Endothelial cell of umbilical vein (primary cell): ENCODE data around the gene SEPTIN7. TPM values are rescaled to one million over a fixed set of nuclear protein-coding genes. Genes with fewer than 3 reads are reported as not detected.
A peak's percentile ranks its signal among the peaks of the same experiment; 100 is the strongest.

Experiments used
- BruUV-seq: library from RNA; stranded (reverse); fragments of 400-500 nt; replicated peaks from 2 replicates; lab custom pipeline; 2021; lab: Mats Ljungman, UMichigan
- CTCF ChIA-PET: fragments of 300-600, 350-600 bp; sonication (Branson Sonifier 250); formaldehyde crosslinking; loops from one replicate; lab custom pipeline; 2021; ENCODE audit warnings: antibody characterized with exemption, inconsistent platforms; lab: Charles Lee
- POLR2A ChIA-PET: fragments of 300-600, 350-600 bp; sonication (Branson Sonifier 250); formaldehyde crosslinking; loops from one replicate; lab custom pipeline; 2021; ENCODE audit warnings: antibody characterized with exemption, inconsistent platforms; lab: Charles Lee
- DNase-seq: peaks from one replicate; pipeline ENCODE4 v3.0.0-alpha.2; 2011; ENCODE audit warnings: low read depth, low spot score
- FAIRE-seq: peaks from 2 replicates; lab custom pipeline; 2011; peaks lifted over from hg19 to GRCh38; lab: Jason Lieb, UNC
- H2AFZ ChIP-seq: 2 replicates; pipeline ENCODE4 v1.6.0; 2012; ENCODE audit warnings: low read depth, low read length, control low read depth, inconsistent platforms
- H3K27ac ChIP-seq: 2 replicates; pipeline ENCODE4 v1.5.1; 2011; ENCODE audit warnings: low read depth, mild to moderate bottlenecking, control low read depth, low read length, moderate library complexity; ENCODE audit not compliant: insufficient read depth
- H3K27me3 ChIP-seq, 2 experiments: 2 replicates each; pipeline versions ENCODE4 v1.6.0 to v1.6.1; 2011; ENCODE audit warnings: low read length in 2 of 2, mixed read lengths in 1 of 2; ENCODE audit not compliant: control insufficient read depth in 2 of 2, insufficient read depth in 2 of 2
- H3K36me3 ChIP-seq, 2 experiments: 2 replicates in 1 of 2; 3 replicates in 1 of 2; pipeline ENCODE4 v1.5.1; 2011; ENCODE audit warnings: low read length in 2 of 2, mild to moderate bottlenecking in 1 of 2, moderate library complexity in 1 of 2; ENCODE audit not compliant: control insufficient read depth in 2 of 2, insufficient read depth in 2 of 2; ENCODE audit errors: extremely low read depth in 1 of 2
- H3K4me1 ChIP-seq: 3 replicates; pipeline ENCODE4 v1.5.1; 2011; ENCODE audit warnings: mild to moderate bottlenecking, low read length; ENCODE audit not compliant: control insufficient read depth, insufficient read depth; ENCODE audit errors: extremely low read depth
- H3K4me2 ChIP-seq: 2 replicates; pipeline ENCODE4 v1.6.1; 2011; ENCODE audit warnings: low read length, control low read depth, mixed read lengths; ENCODE audit not compliant: insufficient read depth
- H3K4me3 ChIP-seq, 3 experiments: fragments of 200-600 bp in 1 of 3; sonication (generic), shearing (Covaris generic) in 1 of 3; replicated peaks in 1 of 3; 2 replicates each; pipeline ENCODE4 v1.5.1; 2011 to 2016; ENCODE audit warnings: control low read depth in 3 of 3, low read length in 3 of 3, mild to moderate bottlenecking in 2 of 3, inconsistent platforms in 1 of 3, low read depth in 1 of 3, moderate library complexity in 1 of 3; ENCODE audit not compliant: insufficient read depth in 1 of 3
- H3K79me2 ChIP-seq: 2 replicates; pipeline ENCODE4 v1.6.0; 2012; ENCODE audit warnings: low read length, inconsistent platforms; ENCODE audit not compliant: control insufficient read depth, insufficient read depth
- H3K9ac ChIP-seq: replicated peaks from 2 replicates; pipeline ENCODE3; 2011; ENCODE audit warnings: low read length, control low read depth; ENCODE audit not compliant: insufficient read depth; ENCODE audit errors: extremely low read depth
- H3K9me1 ChIP-seq: replicated peaks from 3 replicates; pipeline ENCODE4 v1.6.0; 2011; ENCODE audit warnings: mild to moderate bottlenecking, low read length; ENCODE audit not compliant: control insufficient read depth, insufficient read depth; ENCODE audit errors: extremely low read depth
- H3K9me3 ChIP-seq: replicated peaks from 2 replicates; pipeline ENCODE4 v1.5.1; 2012; ENCODE audit warnings: low read length, inconsistent platforms; ENCODE audit not compliant: control insufficient read depth, insufficient read depth
- H4K20me1 ChIP-seq: replicated peaks from 2 replicates; pipeline ENCODE3; 2011; ENCODE audit warnings: mild to moderate bottlenecking, low read length; ENCODE audit not compliant: control insufficient read depth, insufficient read depth; ENCODE audit errors: extremely low read depth
- EZH2 ChIP-seq: IDR thresholded peaks from 2 replicates; pipeline ENCODE4 v1.6.1; 2012; ENCODE audit warnings: borderline replicate concordance, low read depth, mild to moderate bottlenecking, moderate library complexity, low read length, inconsistent platforms; ENCODE audit not compliant: severe bottlenecking
- FOS ChIP-seq: IDR thresholded peaks from 2 replicates; pipeline ENCODE4 v1.6.1; 2011; ENCODE audit warnings: mild to moderate bottlenecking, low read length, moderate library complexity, borderline replicate concordance; ENCODE audit not compliant: insufficient read depth
- JUN ChIP-seq: IDR thresholded peaks from 2 replicates; pipeline ENCODE4 v1.6.1; 2011; ENCODE audit warnings: borderline replicate concordance, low read depth; ENCODE audit not compliant: insufficient read length, insufficient read depth
- MYC ChIP-seq: IDR thresholded peaks from one replicate; pipeline ENCODE4 v1.6.1; 2011; ENCODE audit warnings: mild to moderate bottlenecking, low read depth, low read length
- POLR2A ChIP-seq: IDR thresholded peaks from 2 replicates; pipeline ENCODE4 v1.6.1; 2012; ENCODE audit warnings: low read depth, mild to moderate bottlenecking, control low read depth, low read length
- dilution Hi-C: fragments of 300-500 bp; cut with MboI; formaldehyde crosslinking; loops from one replicate; pipeline ENCODE4 v1.15.0; 2019; ENCODE audit warnings: low sequenced_read_pairs; ENCODE audit not compliant: extremely low pct_ligation_motif_present
- intact Hi-C: fragments of 100-400 bp; cut with micrococcal nuclease; formaldehyde crosslinking; loops from one replicate; pipeline ENCODE4 v1.10.0; 2022
- polyA plus RNA-seq, 4 experiments: library from polyadenylated mRNA; depleted of rRNA in 3 of 4; stranded (reverse) in 3 of 4; unstranded in 1 of 4; fragments of >200 nt; gene quantifications; 2 replicates each; pipeline versions ENCODE4 v1.2.1 to v1.2.3, GENCODE V29; 2011 to 2012; ENCODE audit warnings: missing spikeins in 1 of 4
- total RNA-seq: library from RNA; stranded (reverse); gene quantifications from 2 replicates; pipeline ENCODE4 v1.2.3, GENCODE V29; 2021
- TF ChIP-seq, protein P1 (sequence below): IDR thresholded peaks from 2 replicates; pipeline ENCODE4 v1.6.1; 2011; ENCODE audit not compliant: insufficient read depth, insufficient read length

SEPTIN7 gene
- total and polyA plus RNA-seq, 2 donors (not counting 3 experiments of a cell fraction or from before 2014, with no cell fraction given): 73.6 to 228 TPM

DNA sequence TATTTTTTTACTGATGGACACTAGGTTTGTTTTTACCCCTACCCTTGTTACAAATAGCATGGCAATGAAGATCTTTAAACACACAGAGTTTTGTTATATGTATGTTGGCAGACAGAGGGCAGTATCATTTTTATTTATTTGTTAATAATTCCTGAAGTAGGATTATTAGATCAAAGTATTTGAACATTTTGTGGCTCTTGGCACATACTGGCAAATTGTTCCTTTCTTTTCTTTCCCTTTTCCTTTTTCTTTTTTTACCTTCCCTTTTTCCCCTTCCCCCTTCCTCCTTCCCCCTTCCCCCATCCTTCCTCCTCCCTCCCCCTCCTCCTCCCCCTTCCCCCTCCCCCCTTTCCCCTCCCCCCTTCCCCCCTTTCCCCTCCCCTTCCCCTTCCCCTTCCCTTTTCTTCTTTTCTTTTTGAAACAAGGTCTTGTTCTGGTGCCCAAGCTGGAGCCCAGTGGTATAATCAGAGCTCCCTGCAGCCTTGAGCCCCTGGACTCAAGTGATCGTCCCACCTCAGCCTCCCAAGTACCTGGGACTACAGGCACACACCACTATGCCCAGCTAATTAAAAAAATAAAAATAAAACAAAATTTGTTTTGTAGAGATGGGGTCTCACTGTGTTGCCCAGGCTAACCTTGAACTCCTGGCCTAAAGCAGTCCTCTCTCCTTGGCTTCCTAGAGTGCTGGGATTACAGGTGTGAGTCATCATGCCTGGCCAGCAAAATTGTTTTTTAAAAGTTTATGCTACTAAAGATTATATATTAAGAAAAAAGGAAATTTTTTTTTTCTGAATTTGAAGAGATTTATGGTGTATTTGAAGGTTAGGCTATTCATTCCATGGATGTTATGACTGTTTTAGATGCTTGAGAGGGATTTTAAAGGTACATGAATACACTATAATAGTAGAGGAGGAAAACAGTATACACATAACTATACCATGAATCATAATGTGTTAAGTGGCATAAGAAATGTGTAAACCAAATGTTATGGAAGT is 39.3 kb downstream of the SEPTIN7 start:
- dilution Hi-C loops (no loop called here), intact Hi-C loops (no loop called here)
- Histone ChIP-seq H3K79me2 (peaks cover 86% of the 10 kb centered on the region), H3K27ac (no peak overlapping the region), H3K9me3 (no peaks in the 10 kb centered on the region), H3K36me3 (peaks cover 2 to 6% of the 10 kb centered on the region in 2 experiments), H3K27me3 (no peaks in the 10 kb centered on the region), H3K9me1 (no peaks in the 10 kb centered on the region), H3K4me3 (no peak overlapping the region), H3K4me1 (peaks cover 2% of the 10 kb centered on the region), H3K4me2 (no peak overlapping the region), H3K9ac (no peak overlapping the region), H2AFZ (no peak overlapping the region), H4K20me1 (peaks cover 8% of the 10 kb centered on the region)
- no TSS peak for BruUV-seq
- peak; percentile 32 for DNase-seq
- no peak for TF ChIP-seq JUN
- peak; percentile 56 for TF ChIP-seq FOS
- ChIA-PET CTCF (interaction anchor here (1.2 to 1.8 kb wide), 2 partner anchors 11 to 130 kb away, joined by 3 to 4 read pairs; no protein-coding TSS in a partner anchor), POLR2A (interaction anchor here (0.5 to 0.6 kb wide), 2 partner anchors 54 to 146 kb away, joined by 3 read pairs; no protein-coding TSS in a partner anchor)
- no peak for FAIRE-seq

DNA sequence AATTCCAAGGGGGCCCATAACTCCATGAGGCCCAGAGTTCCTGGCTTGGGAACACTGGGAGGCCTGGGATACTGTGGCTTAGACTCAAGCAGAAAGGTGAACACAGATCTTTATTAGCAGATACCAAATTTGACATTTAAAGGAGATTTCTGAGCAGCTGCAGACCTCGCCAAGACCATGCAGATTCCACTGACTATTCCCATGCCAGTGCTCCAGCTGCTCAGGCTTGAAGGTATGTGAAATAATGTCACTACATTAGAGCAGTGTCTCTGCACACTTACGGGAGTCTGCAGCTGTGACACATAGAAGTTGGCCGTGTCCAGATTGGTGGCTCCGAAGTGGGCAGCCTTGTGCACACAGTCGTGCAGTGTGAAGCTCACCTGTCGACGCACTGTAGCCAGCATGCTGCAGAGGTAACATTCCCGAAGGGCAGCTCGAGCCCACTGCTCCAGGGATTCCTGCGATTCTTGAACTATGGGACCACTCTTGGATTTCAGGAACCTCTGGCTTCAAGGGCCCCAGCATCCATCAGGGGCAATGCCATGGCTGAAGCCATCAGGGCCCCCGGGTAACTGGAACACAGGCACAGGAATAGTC is 46.1 kb downstream of the SEPTIN7 start:
- FAIRE-seq (no peak), DNase-seq (no peak)
- H3K4me2 ChIP-seq: no peak overlapping the region
- no peak overlapping the region for H3K27ac ChIP-seq
- no peak overlapping the region for H3K4me3 ChIP-seq
- peaks cover 5% of the 10 kb centered on the region for H4K20me1 ChIP-seq
- H3K27me3 ChIP-seq: no peaks in the 10 kb centered on the region
- ChIA-PET POLR2A (interaction anchor here (1.1 kb wide), 1 partner anchor 46 kb away, joined by 3 read pairs; the partner anchor contains the start of gene SEPTIN7), CTCF (no interaction called here)
- H3K79me2 ChIP-seq: peaks cover 90% of the 10 kb centered on the region
- dilution Hi-C loops (no loop called here), intact Hi-C loops (no loop called here)
- TF ChIP-seq FOS (no peak), MYC (no peak), EZH2 (no peak), JUN (no peak), POLR2A (no peak)
- TF ChIP-seq, protein P1, sequence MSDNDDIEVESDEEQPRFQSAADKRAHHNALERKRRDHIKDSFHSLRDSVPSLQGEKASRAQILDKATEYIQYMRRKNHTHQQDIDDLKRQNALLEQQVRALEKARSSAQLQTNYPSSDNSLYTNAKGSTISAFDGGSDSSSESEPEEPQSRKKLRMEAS: no peak
- H3K9ac ChIP-seq: no peak overlapping the region
- BruUV-seq: no TSS peak
- no peaks in the 10 kb centered on the region for H3K9me3 ChIP-seq
- H3K36me3 ChIP-seq: peaks cover 0 to 4% of the 10 kb centered on the region in 2 experiments
- no peaks in the 10 kb centered on the region for H3K9me1 ChIP-seq
- H3K4me1 ChIP-seq: no peaks in the 10 kb centered on the region
- no peak overlapping the region for H2AFZ ChIP-seq
